LNCAP (cell line): Measurements from ENCODE around the gene FBXL13.
A peak's percentile ranks its signal among the peaks of the same experiment; 100 is the strongest.

Source experiments
- TF ChIP-seq, protein P1 (sequence below): fragments of 450-650 bp; IDR thresholded peaks from 2 replicates; pipeline ENCODE4 v1.5.1; 2017; ENCODE audit warnings: mild to moderate bottlenecking

Gene FBXL13

DNA sequence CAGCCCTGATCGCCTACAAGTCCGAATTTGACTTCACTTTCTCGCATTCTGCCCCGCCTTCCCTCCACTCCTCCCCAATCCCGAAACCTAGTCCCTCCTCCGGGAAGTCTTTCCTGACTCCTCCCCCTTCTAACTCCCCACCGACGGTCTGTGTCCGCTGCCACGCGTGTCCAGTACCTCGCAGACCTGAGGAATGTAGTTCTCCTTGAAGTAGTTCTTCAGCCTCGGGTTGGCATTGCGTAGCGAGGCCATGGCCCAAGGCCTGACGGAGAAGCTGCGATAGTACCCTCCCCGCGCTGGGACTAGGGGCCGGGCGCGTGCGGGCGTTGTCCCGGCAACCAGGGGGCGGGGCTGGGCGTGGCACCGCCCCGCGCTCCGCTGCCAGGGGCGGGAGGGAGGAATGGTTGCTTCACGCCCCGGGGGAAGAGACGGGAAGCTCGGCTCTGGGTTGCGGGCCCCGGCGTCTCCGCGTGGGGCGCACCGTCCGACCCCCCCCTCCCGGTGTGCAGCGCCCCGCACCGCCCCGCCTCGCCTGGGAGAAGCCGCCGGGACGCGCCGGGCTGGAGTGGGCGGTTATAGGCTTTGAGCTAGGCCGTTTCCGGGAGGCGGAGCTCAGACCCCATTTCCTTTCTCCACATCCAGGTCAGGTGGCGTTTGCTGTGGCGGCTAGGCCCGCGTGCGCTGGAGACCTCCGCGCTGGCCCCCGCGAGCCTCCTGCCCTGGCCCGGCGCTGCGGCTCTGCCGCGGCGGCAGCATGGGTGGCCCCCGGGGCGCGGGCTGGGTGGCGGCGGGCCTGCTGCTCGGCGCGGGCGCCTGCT lies at the start of gene FBXL13, which contains the start of gene ARMC10:
FBXL13 (minus strand) TSS at position 278 of the 818 bp plus-strand sequence.
ARMC10 (plus strand) TSS at position 622 of the 818 bp plus-strand sequence; CDS start at position 755, 133 bp downstream.
- TF ChIP-seq, protein P1, sequence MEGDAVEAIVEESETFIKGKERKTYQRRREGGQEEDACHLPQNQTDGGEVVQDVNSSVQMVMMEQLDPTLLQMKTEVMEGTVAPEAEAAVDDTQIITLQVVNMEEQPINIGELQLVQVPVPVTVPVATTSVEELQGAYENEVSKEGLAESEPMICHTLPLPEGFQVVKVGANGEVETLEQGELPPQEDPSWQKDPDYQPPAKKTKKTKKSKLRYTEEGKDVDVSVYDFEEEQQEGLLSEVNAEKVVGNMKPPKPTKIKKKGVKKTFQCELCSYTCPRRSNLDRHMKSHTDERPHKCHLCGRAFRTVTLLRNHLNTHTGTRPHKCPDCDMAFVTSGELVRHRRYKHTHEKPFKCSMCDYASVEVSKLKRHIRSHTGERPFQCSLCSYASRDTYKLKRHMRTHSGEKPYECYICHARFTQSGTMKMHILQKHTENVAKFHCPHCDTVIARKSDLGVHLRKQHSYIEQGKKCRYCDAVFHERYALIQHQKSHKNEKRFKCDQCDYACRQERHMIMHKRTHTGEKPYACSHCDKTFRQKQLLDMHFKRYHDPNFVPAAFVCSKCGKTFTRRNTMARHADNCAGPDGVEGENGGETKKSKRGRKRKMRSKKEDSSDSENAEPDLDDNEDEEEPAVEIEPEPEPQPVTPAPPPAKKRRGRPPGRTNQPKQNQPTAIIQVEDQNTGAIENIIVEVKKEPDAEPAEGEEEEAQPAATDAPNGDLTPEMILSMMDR: peak; percentile 21; the same call in 1 of the 2 replicates

DNA sequence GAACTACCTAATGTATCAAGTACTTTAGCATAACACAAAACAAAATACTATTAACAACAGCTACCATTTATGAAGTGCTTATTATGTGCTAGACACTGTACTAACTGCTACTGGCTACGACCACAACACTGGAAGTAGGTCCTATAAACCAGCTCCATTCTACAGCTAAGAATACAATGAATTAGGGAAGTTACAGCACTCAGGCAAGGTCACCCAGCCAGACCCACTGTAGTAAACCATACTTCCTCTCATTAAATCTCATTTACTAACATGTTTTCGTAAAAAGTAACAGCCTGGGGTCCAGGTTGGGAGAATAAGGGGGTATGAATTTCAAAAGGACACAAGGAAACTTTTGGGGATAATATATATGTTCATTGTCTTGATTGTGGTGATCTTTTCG lies 48.9 kb upstream of the FBXL13 start:
- TF ChIP-seq, protein P1: no peak

DNA sequence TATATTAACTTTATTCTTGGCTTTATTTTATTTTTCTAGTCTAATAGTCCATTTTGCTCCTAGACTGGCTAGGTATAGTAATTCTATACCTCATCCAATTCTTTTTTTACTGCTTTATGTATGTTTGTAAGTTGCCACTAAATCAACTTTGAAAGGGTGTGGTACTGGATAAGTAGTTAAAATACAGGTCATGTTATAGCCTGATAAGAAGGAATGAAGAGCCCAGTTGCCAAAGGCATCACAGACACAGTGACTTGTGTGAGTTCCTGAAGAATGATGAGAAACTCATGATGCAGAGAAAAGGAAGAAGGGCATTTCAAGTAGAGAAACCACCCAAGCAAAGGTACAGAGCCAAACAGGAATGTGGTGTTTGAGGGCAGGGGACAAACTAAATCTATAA lies 47.0 kb upstream of the FBXL13 start:
- TF ChIP-seq, protein P1: no peak

DNA sequence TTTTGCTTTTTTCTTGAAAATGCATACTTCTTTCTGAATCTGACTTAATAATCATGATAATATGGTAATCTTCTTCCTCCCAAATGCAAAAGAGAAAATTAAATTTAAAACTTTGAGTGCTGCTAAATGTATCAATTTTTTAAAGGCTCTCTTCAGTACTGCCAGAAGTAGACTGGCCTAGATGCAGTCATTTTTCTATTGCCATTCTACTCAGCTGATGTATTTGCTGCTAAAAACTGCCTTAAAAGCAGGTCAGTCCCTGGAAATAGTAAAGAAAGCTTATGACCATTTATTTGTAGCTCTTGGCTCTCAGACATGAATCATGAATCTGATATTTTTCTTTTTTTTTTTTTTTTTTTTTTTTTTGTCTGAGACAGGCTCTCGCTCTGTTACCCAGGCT lies 45.8 kb upstream of the FBXL13 start:
- TF ChIP-seq, protein P1: no peak

DNA sequence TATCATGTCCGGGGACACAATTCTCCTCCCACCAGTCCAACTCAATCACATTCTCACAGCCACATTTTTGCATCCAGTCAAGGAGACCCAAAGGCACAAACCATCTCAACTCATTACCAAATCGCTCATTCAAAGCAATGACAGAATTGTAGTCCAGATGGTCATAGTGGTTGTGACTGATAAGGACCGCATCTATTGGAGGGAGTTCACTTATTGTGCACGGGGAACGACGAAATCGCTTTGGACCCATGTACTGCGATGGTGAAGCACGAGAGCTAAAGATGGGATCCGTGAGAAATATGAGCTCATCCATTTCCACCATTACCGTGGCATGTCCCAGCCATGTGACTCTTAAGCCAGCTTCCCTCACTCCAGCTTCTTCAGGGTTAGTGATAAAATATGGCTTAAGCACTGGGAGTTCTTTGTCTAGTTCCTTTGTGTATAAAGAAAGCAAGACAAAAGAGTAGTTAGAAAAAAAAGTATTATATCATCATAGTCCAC lies 45.2 kb upstream of the FBXL13 start:
- TF ChIP-seq, protein P1: no peak

DNA sequence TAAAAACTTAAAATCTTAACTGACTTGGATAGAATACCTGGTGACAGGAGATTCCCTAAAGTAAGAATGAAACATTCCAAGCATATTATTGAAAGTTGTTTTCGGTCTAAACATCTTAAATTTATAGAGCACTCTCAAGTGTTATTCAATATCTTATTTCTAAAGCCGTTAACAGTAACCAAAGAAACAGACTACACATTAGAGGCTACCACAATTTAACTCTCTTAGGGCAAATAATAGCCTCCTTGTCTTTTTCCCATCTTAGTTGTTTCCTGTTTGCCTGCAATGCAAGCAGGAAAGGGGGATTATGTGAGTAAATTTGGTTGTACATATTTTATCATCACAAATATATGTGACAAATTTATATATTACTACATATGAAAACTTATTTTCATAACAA lies 42.9 kb upstream of the FBXL13 start:
- TF ChIP-seq, protein P1: no peak

DNA sequence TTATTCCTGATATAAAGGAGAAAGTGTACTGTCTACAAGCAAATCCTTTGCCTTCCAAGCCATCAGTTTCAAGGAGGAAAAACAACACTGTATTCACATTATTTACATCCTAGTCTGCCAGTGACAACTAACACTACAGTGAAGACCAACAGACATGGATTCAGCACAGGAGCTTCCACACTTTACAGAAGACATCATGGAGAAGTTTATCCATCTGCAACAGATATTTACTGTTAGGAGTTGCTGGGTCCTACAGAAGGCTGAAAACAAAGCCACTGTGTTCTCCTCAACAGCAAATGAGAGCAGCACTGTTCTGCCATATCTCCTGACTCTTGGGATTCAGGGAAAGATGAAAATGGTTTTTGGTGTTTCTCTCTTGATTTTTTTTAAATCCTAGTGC lies 42.4 kb upstream of the FBXL13 start:
- TF ChIP-seq, protein P1: no peak
